Loucy (cell line): ENCODE data around the gene MARCHF2.
A peak's percentile ranks its signal among the peaks of the same experiment; 100 is the strongest.

Source experiments
- H2AFZ ChIP-seq: fragments of 200-600 bp; sonication (generic); 2 replicates; pipeline ENCODE4 v1.6.0; 2016; ENCODE audit warnings: antibody characterized with exemption, mild to moderate bottlenecking, low read length, moderate library complexity
- H3F3A ChIP-seq: fragments of 200-600 bp; 2 replicates; pipeline ENCODE4 v1.6.0; 2016; ENCODE audit warnings: antibody characterized with exemption, low read depth, mild to moderate bottlenecking
- H3K27me3 ChIP-seq: fragments of 200-600 bp; sonication (generic); 2 replicates; pipeline ENCODE4 v1.6.1; 2014; ENCODE audit warnings: low read length, mild to moderate bottlenecking; ENCODE audit not compliant: insufficient read depth, poor library complexity, severe bottlenecking
- H3K36me3 ChIP-seq: fragments of 200-600 bp; sonication (generic); 2 replicates; pipeline ENCODE4 v1.6.1; 2016; ENCODE audit warnings: low read length; ENCODE audit not compliant: insufficient read depth
- H3K4me1 ChIP-seq: fragments of 200-600 bp; sonication (generic); 2 replicates; pipeline ENCODE4 v1.5.1; 2014; ENCODE audit warnings: low read length, mild to moderate bottlenecking; ENCODE audit not compliant: insufficient read depth, poor library complexity, severe bottlenecking
- H3K4me2 ChIP-seq: fragments of 200-600 bp; sonication (generic); 2 replicates; pipeline ENCODE4 v1.6.0; 2014; ENCODE audit warnings: antibody characterized with exemption, low read length, low read depth, mild to moderate bottlenecking; ENCODE audit not compliant: poor library complexity, severe bottlenecking
- H3K4me3 ChIP-seq: fragments of 200-600 bp; sonication (generic); 2 replicates; pipeline ENCODE4 v1.5.1; 2014; ENCODE audit warnings: low read length, mild to moderate bottlenecking, mixed read lengths; ENCODE audit not compliant: poor library complexity, severe bottlenecking
- H3K79me2 ChIP-seq: fragments of 200-600 bp; sonication (generic); 2 replicates; pipeline ENCODE4 v1.6.1; 2014; ENCODE audit warnings: low read length; ENCODE audit not compliant: insufficient read depth
- H3K9ac ChIP-seq: fragments of 200-600 bp; sonication (generic); 2 replicates; pipeline ENCODE4 v1.6.0; 2014; ENCODE audit warnings: mild to moderate bottlenecking, low read depth, low read length, moderate library complexity; ENCODE audit not compliant: poor library complexity, severe bottlenecking
- H3K9me2 ChIP-seq: fragments of 200-600 bp; sonication (generic); replicated peaks from 2 replicates; pipeline ENCODE4 v1.6.1; 2016; ENCODE audit warnings: low read depth, low read length, mixed read lengths
- H3K9me3 ChIP-seq: fragments of 200-600 bp; sonication (generic); 2 replicates; pipeline ENCODE4 v1.6.1; 2014; ENCODE audit warnings: mild to moderate bottlenecking, antibody characterized with exemption, low read length, low read depth; ENCODE audit not compliant: insufficient read depth
- H4K20me1 ChIP-seq: fragments of 200-600 bp; sonication (generic); 2 replicates; pipeline ENCODE4 v1.6.0; 2014; ENCODE audit warnings: antibody characterized with exemption, low read length, mild to moderate bottlenecking; ENCODE audit not compliant: insufficient read depth, poor library complexity, severe bottlenecking
- CTCF ChIP-seq: fragments of 200-600 bp; sonication (generic); conservative IDR thresholded peaks from 2 replicates; pipeline ENCODE4 v1.5.1; 2014; ENCODE audit warnings: mild to moderate bottlenecking, antibody characterized with exemption, low read length
- EZH2phosphoT487 ChIP-seq: fragments of 200-600 bp; IDR thresholded peaks from 2 replicates; pipeline ENCODE4 v1.6.1; 2018; ENCODE audit warnings: antibody characterized with exemption, mild to moderate bottlenecking, moderate library complexity, borderline replicate concordance

Gene MARCHF2

GRCh38 chr19:8389891-8390616, 23.1 kb upstream of the MARCHF2 start, which contains the start of gene RAB11B:
Gene RAB11B (plus strand): TSS chr19:8390360. CDS start chr19:8390417, 57 bp downstream.
- no peaks in the 10 kb centered on the region for H3K9me2 ChIP-seq
- H3K9ac ChIP-seq = peak within 1 kb of the TSS; percentile 90
- H3K4me2 ChIP-seq = peak within 1 kb of the TSS; percentile 88
- TF ChIP-seq EZH2phosphoT487 = no peak
- TF ChIP-seq CTCF = no peak
- H3K4me1 ChIP-seq = peaks cover 26% of the 10 kb centered on the region
- no peaks in the 10 kb centered on the region for H3F3A ChIP-seq
- no peaks in the 10 kb centered on the region for H3K36me3 ChIP-seq
- H2AFZ ChIP-seq = peak within 1 kb of the TSS; percentile 44
- H3K79me2 ChIP-seq = peaks cover 50% of the 10 kb centered on the region
- H4K20me1 ChIP-seq = peaks cover 39% of the 10 kb centered on the region
- peak within 1 kb of the TSS; percentile 87 for H3K4me3 ChIP-seq
- H3K9me3 ChIP-seq = no peaks in the 10 kb centered on the region
- peaks cover 3% of the 10 kb centered on the region for H3K27me3 ChIP-seq

- H3K9ac ChIP-seq = peak overlapping the region; percentile 90
- H2AFZ ChIP-seq = no peak overlapping the region
- peak overlapping the region; percentile 87 for H3K4me3 ChIP-seq
- no peak for TF ChIP-seq CTCF
- TF ChIP-seq EZH2phosphoT487 = no peak
- H3K36me3 ChIP-seq = no peaks in the 10 kb centered on the region
- H3K9me3 ChIP-seq = no peaks in the 10 kb centered on the region
- H3K4me1 ChIP-seq = peaks cover 26% of the 10 kb centered on the region
- no peaks in the 10 kb centered on the region for H3K9me2 ChIP-seq
- H3F3A ChIP-seq = no peaks in the 10 kb centered on the region
- peak overlapping the region; percentile 80 for H3K4me2 ChIP-seq
- peaks cover 42% of the 10 kb centered on the region for H4K20me1 ChIP-seq
- peaks cover 55% of the 10 kb centered on the region for H3K79me2 ChIP-seq
- peaks cover 3% of the 10 kb centered on the region for H3K27me3 ChIP-seq
Measured at GRCh38 chr19:8390617-8390981, 22.5 kb upstream of the MARCHF2 start.

GRCh38 chr19:8391198-8392016, 21.7 kb upstream of the MARCHF2 start:
- Histone ChIP-seq H2AFZ (no peak overlapping the region), H3K4me3 (peak overlapping the region; percentile 87), H3F3A (no peaks in the 10 kb centered on the region), H3K9me2 (no peaks in the 10 kb centered on the region), H3K27me3 (peaks cover 3% of the 10 kb centered on the region), H3K36me3 (no peaks in the 10 kb centered on the region), H4K20me1 (peaks cover 50% of the 10 kb centered on the region), H3K9me3 (no peaks in the 10 kb centered on the region), H3K4me2 (peak overlapping the region; percentile 80), H3K4me1 (peaks cover 30% of the 10 kb centered on the region), H3K79me2 (peaks cover 63% of the 10 kb centered on the region), H3K9ac (peak overlapping the region; percentile 41)
- TF ChIP-seq EZH2phosphoT487 (no peak), CTCF (no peak)
